Eye (tissue), 1 donor: ENCODE data around the gene RAB6B.
"Not testable (repeated sequence)": the region's sequence is repeated elsewhere in the genome, so short reads cannot be mapped to it uniquely, and the experiment has no call there.

Experiments used
- DNase-seq: peaks from one replicate; pipeline ENCODE4 v3.0.0-alpha.2; 2015

The RAB6B gene

GRCh38 chr3:133804896-133805295 is 90.8 kb downstream of the RAB6B start:
- DNase-seq, result peak; percentile 10

GRCh38 chr3:133803469-133803868 is 92.2 kb downstream of the RAB6B start:
- no peak for DNase-seq

- DNase-seq, result peak; percentile 23
These were observed 95.7 kb downstream of the RAB6B start for GRCh38 chr3:133799794-133800585.

- DNase-seq, result no peak
These were observed 98.1 kb downstream of the RAB6B start for GRCh38 chr3:133797396-133798105.

GRCh38 chr3:133792171-133792763 is 103.4 kb downstream of the RAB6B start:
- peak; percentile 43 for DNase-seq

- no peak for DNase-seq
These were observed 107.7 kb downstream of the RAB6B start for GRCh38 chr3:133788024-133788423.

GRCh38 chr3:133783762-133784161 is 111.9 kb downstream of the RAB6B start:
- no peak for DNase-seq

- no peak for DNase-seq
These were observed 113.2 kb downstream of the RAB6B start for GRCh38 chr3:133782454-133782853.

GRCh38 chr3:133781570-133781969 is 114.1 kb downstream of the RAB6B start:
- DNase-seq, result no peak

GRCh38 chr3:133780756-133781155 is 114.9 kb downstream of the RAB6B start:
- DNase-seq, result not testable (repeated sequence)

GRCh38 chr3:133779626-133780203 is 116.0 kb downstream of the RAB6B start:
- no peak for DNase-seq

- DNase-seq, result no peak
These were observed 117.7 kb downstream of the RAB6B start for GRCh38 chr3:133777807-133778568.

GRCh38 chr3:133776794-133777438 is 118.8 kb downstream of the RAB6B start:
- DNase-seq, result no peak

- no peak for DNase-seq
These were observed 119.8 kb downstream of the RAB6B start for GRCh38 chr3:133775835-133776234.

GRCh38 chr3:133775309-133775708 is 120.4 kb downstream of the RAB6B start:
- DNase-seq, result no peak
